Measurements from ENCODE around the gene PDXK.

Gene PDXK

DNA sequence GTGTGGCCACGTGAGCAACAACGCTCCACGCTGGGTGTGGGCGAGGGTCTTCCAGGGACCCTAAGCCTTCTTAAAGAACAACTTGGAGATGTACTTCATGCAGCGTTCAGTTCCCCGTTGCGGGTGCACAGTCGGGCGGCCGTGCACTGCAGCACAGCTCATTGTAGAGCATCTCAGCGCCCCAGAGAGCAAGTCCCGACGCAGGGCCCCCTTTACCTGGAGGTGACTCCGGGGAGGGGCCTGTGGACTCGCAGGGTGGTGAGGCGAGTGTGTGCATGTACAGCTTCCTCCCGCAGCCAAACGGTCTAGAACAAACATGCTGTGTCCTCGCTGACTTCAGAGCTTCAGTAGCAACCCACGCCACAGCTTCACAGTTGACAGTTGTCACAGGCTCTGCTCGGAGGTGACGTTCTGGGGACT, 89.9 kb downstream of the PDXK start:
- DNase-seq: no peak

DNA sequence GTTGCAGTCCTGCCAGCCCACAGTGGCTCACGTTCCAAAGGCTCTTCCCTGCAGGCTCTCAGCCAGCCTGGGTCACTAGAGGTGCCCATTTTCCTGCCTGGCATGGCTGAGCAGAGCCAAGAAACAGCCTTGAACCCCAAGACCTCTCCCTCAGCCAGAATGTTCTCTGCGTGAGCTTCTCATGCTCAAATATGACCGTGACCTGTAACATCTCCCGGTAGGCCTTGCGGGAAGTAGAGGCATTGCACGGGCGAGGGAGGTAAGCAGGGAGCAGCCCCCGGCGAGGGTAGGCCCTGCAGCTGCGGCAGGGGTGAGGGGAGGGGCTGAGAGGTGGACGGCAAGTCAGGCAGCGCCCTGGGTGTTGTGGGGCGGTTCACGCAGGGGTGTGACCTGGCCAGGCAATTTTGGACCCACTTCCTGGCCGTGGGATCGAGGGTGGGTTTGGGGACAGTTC, 90.4 kb downstream of the PDXK start:
- DNase-seq: no peak

DNA sequence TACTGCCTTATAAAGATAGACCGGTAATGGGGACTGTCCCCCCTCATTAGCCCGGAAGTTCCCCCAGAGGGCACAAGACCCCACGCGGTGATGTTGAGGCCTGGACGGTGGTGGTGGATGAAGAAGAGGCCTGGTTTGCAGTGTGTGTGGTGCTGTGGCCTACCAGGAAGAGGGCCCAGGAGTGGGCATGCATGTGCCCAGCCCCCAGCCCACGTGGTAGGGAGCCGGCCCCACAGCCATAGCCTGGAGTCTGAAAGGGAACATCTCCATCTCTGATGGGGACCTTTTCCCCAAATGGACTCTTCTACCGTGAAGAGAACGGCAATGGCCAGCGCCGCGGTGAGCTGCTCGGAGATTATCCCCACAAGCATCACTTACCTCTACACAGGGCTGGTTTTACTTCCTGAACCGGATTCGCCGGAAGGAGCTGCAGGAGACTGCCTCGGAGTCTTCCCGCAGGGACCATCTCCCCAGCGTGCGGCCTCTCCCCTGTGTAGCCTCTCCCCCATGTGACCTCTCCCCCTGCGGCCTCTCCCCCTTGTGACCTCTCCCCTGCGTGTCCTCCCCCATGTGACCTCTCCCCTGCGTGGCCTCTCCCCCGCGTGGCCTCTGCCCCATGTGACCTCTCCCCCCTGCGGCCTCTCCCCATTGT, 91.0 kb downstream of the PDXK start:
- DNase-seq: no peak

DNA sequence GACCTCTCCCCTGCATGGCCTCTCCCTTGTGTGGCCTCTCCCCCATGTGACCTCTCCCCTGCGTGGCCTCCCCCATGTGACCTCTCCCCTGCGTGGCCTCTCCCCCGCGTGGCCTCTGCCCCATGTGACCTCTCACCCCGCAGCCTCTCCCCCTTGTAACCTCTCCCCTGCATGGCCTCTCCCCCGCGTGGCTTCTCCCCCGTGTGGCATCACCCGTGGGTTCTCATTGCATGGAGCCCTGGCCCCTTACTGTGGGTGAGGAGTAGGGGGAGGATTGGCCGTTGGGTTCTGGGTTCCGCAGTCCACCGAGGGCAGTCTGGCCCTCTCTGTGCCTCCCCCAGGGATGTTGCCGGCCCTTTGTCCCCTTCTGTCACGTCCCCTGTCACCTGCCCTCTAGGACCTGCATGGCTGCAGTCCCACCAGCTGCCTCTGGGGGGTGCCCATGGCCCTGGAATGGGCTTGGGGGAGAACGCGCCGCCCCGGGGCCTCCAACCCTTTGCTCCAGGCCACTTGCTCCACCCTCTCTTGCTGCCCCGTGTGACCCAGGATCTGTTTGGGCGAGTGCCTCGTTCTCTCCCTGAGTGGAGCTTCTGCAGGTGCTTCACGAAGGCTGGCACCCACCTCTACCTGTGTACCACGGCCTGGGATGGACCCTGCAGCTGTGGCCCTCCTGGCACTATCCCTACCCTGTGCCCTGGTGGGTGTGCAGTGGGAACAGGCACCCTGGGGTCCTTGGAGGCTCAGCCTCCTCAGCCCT, 91.8 kb downstream of the PDXK start:
- peak; percentile 64 for DNase-seq

DNA sequence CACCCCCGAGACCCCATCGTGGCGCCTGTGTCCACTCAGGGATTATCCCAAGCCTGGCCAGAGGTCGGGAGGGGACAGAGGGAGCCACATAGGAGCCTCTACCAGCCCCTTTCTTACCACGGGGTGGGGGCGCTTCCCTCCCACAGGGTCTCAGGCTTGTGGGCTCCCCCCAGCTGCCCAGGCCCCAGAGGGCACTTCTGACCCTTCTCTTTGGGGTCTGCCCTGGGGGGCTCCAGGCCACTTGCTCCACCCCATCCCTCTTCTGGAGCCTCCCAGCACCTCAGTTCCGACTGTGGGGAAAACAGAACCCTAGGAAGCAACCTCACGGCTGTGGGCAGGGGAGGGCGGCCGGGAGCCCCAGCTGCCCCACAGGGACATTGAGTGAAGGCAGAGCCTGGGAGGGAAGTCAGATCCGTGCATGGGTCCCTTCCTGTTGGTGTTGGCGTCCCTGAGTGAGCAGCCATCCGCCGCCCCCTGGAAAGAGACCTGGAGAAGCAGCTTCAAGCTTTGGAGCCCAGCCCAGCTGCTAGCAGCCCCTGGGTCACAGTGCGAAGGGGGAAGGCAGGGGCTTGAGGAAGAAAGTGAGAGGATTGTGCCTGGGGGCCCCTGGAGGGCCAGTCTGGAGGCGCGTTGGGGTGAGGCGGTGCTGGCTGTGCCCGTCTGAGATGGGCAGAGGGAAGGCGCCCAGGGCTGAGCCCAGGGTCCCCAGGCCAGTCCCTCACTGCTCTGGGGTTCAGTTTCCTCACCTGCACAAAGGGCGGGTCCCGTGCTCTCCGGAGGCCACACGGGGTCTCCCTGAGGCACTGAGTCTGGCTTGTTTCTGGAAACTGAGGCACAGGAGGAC, 92.6 kb downstream of the PDXK start:
- no peak for DNase-seq

Data from COR-L47 (cell line).